Measurements from ENCODE around the gene TMED7.

DNA sequence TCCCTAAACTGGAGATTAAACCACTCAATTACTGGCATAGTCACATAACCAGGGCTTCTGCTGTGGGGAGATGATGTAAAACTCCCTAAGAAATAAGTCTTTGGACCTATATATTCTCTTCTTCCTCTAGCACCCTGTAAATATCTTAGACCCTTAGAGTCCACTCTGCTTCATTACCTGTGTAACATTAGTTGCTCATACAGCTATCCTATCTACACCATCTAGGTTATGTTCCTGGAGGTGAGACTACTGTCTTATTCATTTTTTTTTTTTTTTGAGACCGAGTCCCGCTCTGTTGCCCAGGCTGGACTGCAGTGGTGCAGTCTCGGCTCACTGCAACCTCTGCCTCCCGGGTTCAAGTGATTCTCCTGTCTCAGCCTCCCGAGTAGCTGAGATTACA, 14.0 kb downstream of the TMED7 start:
- TF ChIP-seq, protein P1, sequence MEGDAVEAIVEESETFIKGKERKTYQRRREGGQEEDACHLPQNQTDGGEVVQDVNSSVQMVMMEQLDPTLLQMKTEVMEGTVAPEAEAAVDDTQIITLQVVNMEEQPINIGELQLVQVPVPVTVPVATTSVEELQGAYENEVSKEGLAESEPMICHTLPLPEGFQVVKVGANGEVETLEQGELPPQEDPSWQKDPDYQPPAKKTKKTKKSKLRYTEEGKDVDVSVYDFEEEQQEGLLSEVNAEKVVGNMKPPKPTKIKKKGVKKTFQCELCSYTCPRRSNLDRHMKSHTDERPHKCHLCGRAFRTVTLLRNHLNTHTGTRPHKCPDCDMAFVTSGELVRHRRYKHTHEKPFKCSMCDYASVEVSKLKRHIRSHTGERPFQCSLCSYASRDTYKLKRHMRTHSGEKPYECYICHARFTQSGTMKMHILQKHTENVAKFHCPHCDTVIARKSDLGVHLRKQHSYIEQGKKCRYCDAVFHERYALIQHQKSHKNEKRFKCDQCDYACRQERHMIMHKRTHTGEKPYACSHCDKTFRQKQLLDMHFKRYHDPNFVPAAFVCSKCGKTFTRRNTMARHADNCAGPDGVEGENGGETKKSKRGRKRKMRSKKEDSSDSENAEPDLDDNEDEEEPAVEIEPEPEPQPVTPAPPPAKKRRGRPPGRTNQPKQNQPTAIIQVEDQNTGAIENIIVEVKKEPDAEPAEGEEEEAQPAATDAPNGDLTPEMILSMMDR (IDR thresholded peaks at IDR 0.05; ENCODE audit: low read length), result no peak
- TF ChIP-seq EZH2 (IDR thresholded peaks at IDR 0.05; ENCODE audit: borderline replicate concordance, low read length), result no peak
